Activated naive CD8-positive, alpha-beta T cell treated with anti-CD3 and anti-CD28 coated beads, Interleukin-2, amount 10 ng/mL, durations not matched to agents 7 days and 5 days (primary cell): ENCODE measurements around the gene CSAD. TPM values are rescaled to one million over a fixed set of nuclear protein-coding genes. Genes with fewer than 3 reads are reported as not detected.

ENCODE experiments used
- ATAC-seq: fragments of 150-1000 bp; cut with Tn5 transposase; one replicate; pipeline ENCODE4 v1.10.0; 2021; ENCODE audit warnings: low read depth, moderate library complexity
- POLR2A ChIA-PET: fragments of 350-600 bp; sonication (Branson Sonifier 250); formaldehyde crosslinking; loops from one replicate; lab custom pipeline; 2021; ENCODE audit warnings: antibody characterized with exemption; lab: Charles Lee
- DNase-seq: peaks from one replicate; pipeline ENCODE4 v3.0.0; 2021
- H3K27ac Mint-ChIP-seq: one replicate; pipeline ENCODE4 v1.8.0; 2022; ENCODE audit warnings: mild to moderate bottlenecking, mixed read lengths
- H3K27me3 Mint-ChIP-seq: one replicate; pipeline ENCODE4 v1.8.0; 2022; ENCODE audit warnings: mild to moderate bottlenecking, moderate library complexity, mixed read lengths
- H3K36me3 Mint-ChIP-seq: one replicate; pipeline ENCODE4 v1.8.0; 2021; ENCODE audit warnings: mild to moderate bottlenecking, mixed read lengths
- H3K4me1 Mint-ChIP-seq: one replicate; pipeline ENCODE4 v1.8.0; 2021; ENCODE audit warnings: mixed read lengths
- H3K4me3 Mint-ChIP-seq: one replicate; pipeline ENCODE4 v1.8.0; 2022; ENCODE audit warnings: mild to moderate bottlenecking, moderate library complexity, mixed read lengths
- H3K9me3 Mint-ChIP-seq: one replicate; pipeline ENCODE4 v1.8.0; 2021; ENCODE audit warnings: mixed read lengths
- total RNA-seq, 2 experiments: library from RNA; stranded (reverse); gene quantifications; one replicate each; pipeline ENCODE4 v1.2.3, GENCODE V29; 2021

CSAD gene, protein sequence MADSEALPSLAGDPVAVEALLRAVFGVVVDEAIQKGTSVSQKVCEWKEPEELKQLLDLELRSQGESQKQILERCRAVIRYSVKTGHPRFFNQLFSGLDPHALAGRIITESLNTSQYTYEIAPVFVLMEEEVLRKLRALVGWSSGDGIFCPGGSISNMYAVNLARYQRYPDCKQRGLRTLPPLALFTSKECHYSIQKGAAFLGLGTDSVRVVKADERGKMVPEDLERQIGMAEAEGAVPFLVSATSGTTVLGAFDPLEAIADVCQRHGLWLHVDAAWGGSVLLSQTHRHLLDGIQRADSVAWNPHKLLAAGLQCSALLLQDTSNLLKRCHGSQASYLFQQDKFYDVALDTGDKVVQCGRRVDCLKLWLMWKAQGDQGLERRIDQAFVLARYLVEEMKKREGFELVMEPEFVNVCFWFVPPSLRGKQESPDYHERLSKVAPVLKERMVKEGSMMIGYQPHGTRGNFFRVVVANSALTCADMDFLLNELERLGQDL
- total RNA-seq, result 10 to 100 TPM; 28.1 to 38.3 TPM

- DNase-seq (peak; percentile 94), ATAC-seq (peak; percentile 97)
- peaks cover 26% of the 10 kb centered on the region for H3K36me3 Mint-ChIP-seq
- H3K4me1 Mint-ChIP-seq, result peaks cover 36% of the 10 kb centered on the region
- peak within 1 kb of the TSS; percentile 86 for H3K4me3 Mint-ChIP-seq
- POLR2A ChIA-PET, result interaction anchor here (0.5 to 4.6 kb wide), 28 partner anchors 9 to 320 kb away, joined by 3 to 57 read pairs (median 6); partner anchors contain the start of genes EIF4B, ESPL1, ITGB7 and MYG1
- H3K27ac Mint-ChIP-seq, result peak within 1 kb of the TSS; percentile 93
- no peaks in the 10 kb centered on the region for H3K9me3 Mint-ChIP-seq
- H3K27me3 Mint-ChIP-seq, result no peaks in the 10 kb centered on the region
Observed at GRCh38 chr12:53180220-53180930, at the start of gene CSAD, which contains the start of gene ZNF740. Gene CSAD (minus strand): TSS chr12:53180925. CDS start chr12:53173470, 7,455 bp downstream. Gene ZNF740 (plus strand): TSS chr12:53180722. CDS start chr12:53181984, 1,262 bp downstream.

DNA sequence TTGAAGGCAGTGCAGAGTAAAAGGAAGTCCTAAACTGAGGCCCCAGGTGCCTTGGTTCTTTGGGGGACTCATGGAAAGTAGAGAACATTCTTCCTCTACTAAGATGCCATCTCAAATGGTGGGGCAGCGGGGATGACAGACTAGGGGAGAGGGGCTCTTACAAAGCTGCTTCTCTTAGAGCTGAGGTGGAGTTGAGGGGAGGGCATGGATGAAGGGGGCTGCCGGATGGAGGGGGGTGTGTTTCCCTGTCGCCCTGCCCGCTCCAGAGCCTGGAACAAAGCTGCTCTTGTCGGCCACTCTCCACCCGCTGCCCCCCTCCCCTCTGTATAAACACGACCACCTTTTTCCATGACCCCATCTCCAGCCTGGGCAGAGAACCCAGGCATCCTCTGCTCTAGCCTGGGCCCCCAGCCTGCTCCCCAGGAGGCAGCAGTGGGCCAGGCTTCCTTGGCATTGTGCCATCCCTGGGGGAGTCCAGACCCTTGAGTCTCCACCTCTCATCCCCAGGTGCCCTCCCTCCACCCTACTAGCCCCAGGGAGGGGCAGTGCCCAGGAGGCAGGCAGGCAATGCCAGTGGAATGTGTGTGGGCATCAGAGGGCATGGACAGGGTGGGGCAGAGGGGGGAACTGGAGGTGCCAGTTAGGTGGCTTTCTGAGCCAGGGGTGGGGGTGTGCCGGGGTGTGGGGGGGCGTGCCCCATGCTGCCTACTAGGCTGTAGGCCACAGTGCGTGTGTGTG is 49.6 kb upstream of the CSAD start:
- H3K4me1 Mint-ChIP-seq, result peaks cover 32% of the 10 kb centered on the region
- POLR2A ChIA-PET, result interaction anchor here (1.5 kb wide), 1 partner anchor 10 kb away, joined by 4 read pairs; no protein-coding TSS in a partner anchor

GRCh38 chr12:53229454-53229853 is 48.7 kb upstream of the CSAD start:
- Mint-ChIP-seq H3K4me3 (no peak overlapping the region), H3K4me1 (peaks cover 39% of the 10 kb centered on the region), H3K36me3 (peaks cover 7% of the 10 kb centered on the region), H3K27ac (no peak overlapping the region), H3K9me3 (no peaks in the 10 kb centered on the region), H3K27me3 (peaks cover 2% of the 10 kb centered on the region)
- POLR2A ChIA-PET, result interaction anchor here (1.0 kb wide), 1 partner anchor 10 kb away, joined by 3 read pairs; no protein-coding TSS in a partner anchor
- no peak for DNase-seq
- no peak for ATAC-seq

More for the DNA sequence above, 49.6 kb upstream of the CSAD start:
- no peak for DNase-seq
- no peak overlapping the region for H3K4me3 Mint-ChIP-seq
- peaks cover 7% of the 10 kb centered on the region for H3K36me3 Mint-ChIP-seq
- ATAC-seq, result no peak
- no peaks in the 10 kb centered on the region for H3K9me3 Mint-ChIP-seq
- H3K27ac Mint-ChIP-seq, result no peak overlapping the region
- H3K27me3 Mint-ChIP-seq, result peaks cover 2% of the 10 kb centered on the region

DNA sequence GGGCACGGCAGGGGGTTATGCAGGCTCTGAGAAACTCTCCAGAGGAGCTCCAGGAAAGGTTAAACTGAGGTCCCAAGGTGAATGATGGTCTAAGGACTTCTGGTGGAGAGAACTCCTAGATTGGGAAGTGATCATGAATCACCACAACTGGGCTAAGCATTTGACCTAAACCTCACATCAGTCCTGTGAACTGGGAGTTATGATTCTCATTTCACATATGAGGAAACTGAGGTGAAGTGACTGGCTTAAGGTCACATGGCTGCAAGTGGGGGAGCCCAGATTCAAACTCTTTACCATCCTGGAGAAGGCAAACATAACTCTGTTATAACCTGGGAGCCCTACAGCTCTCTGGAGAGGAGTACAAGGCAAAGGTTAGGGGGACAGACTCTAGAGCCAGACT is 47.1 kb upstream of the CSAD start:
- no peak for ATAC-seq
- POLR2A ChIA-PET, result no interaction called here

GRCh38 chr12:53227341-53227740 is 46.6 kb upstream of the CSAD start:
- no peak for ATAC-seq
- Mint-ChIP-seq H3K4me3 (no peak overlapping the region), H3K9me3 (no peaks in the 10 kb centered on the region), H3K36me3 (peaks cover 7% of the 10 kb centered on the region), H3K27me3 (no peaks in the 10 kb centered on the region), H3K27ac (no peak overlapping the region), H3K4me1 (peaks cover 44% of the 10 kb centered on the region)
- POLR2A ChIA-PET, result no interaction called here
- no peak for DNase-seq

More for the DNA sequence above, 47.1 kb upstream of the CSAD start:
- no peak overlapping the region for H3K27ac Mint-ChIP-seq
- H3K36me3 Mint-ChIP-seq, result peaks cover 7% of the 10 kb centered on the region
- H3K4me1 Mint-ChIP-seq, result peaks cover 45% of the 10 kb centered on the region
- DNase-seq, result no peak
- H3K9me3 Mint-ChIP-seq, result no peaks in the 10 kb centered on the region
- no peaks in the 10 kb centered on the region for H3K27me3 Mint-ChIP-seq
- no peak overlapping the region for H3K4me3 Mint-ChIP-seq

- no peak for DNase-seq
- H3K27ac Mint-ChIP-seq, result no peak overlapping the region
- no peaks in the 10 kb centered on the region for H3K9me3 Mint-ChIP-seq
- POLR2A ChIA-PET, result no interaction called here
- H3K4me1 Mint-ChIP-seq, result peaks cover 48% of the 10 kb centered on the region
- peaks cover 7% of the 10 kb centered on the region for H3K36me3 Mint-ChIP-seq
- no peak overlapping the region for H3K4me3 Mint-ChIP-seq
- ATAC-seq, result no peak
- no peaks in the 10 kb centered on the region for H3K27me3 Mint-ChIP-seq
Observed at GRCh38 chr12:53226815-53227214, 46.1 kb upstream of the CSAD start.

DNA sequence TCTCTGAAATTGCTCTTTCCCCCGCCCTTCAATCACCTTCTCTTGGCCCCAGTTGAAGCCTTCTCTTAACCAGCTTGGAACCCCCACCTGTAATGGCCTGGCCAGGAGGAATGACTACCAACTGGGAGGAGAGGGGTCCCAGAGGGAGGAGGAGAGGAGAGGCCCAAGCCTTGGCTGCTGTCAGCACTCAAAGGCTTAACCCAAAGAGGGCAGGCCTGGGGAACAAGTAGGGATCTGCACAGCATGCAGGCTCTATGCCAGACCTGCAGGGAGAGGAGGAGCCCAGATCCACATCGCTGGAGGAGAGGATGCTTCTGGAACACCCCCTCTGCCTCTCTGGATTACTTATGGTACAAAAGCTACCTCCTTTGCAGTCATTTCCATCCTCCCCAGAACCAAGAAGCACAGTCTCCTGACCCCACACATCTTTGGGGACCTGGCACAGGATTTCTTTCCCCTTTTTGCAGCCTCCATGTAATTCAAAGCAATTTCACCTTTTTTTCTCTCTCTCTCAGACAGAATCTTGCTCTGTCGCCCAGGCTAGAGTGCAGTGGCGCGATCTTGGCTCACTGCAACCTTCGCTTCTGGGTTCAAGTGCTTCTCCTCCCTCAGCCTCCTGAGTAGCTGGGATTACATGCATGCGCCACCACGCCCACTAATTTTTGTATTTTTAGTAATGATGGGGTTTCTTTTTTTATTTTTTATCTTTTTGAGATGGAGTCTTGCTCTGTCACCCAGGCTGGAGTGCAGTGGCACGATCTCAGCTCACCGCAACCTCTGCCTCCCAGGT is 45.1 kb upstream of the CSAD start:
- H3K27ac Mint-ChIP-seq, result peak overlapping the region; percentile 87
- no peak overlapping the region for H3K4me3 Mint-ChIP-seq
- DNase-seq (no peak), ATAC-seq (no peak)
- peaks cover 49% of the 10 kb centered on the region for H3K4me1 Mint-ChIP-seq
- no peaks in the 10 kb centered on the region for H3K9me3 Mint-ChIP-seq
- no peaks in the 10 kb centered on the region for H3K27me3 Mint-ChIP-seq
- POLR2A ChIA-PET, result no interaction called here
- peaks cover 7% of the 10 kb centered on the region for H3K36me3 Mint-ChIP-seq

- H3K4me3 Mint-ChIP-seq, result peak overlapping the region; percentile 14
- no peaks in the 10 kb centered on the region for H3K27me3 Mint-ChIP-seq
- peak overlapping the region; percentile 87 for H3K27ac Mint-ChIP-seq
- no peaks in the 10 kb centered on the region for H3K9me3 Mint-ChIP-seq
- peaks cover 7% of the 10 kb centered on the region for H3K36me3 Mint-ChIP-seq
- no peak for ATAC-seq
- DNase-seq, result no peak
- peaks cover 50% of the 10 kb centered on the region for H3K4me1 Mint-ChIP-seq
- POLR2A ChIA-PET, result interaction anchor here (1.2 kb wide), 1 partner anchor 42 kb away, joined by 3 read pairs; no protein-coding TSS in a partner anchor
Observed at GRCh38 chr12:53224897-53225634, 44.3 kb upstream of the CSAD start.

- Mint-ChIP-seq H3K36me3 (peaks cover 10% of the 10 kb centered on the region), H3K4me3 (peak overlapping the region; percentile 68), H3K9me3 (no peaks in the 10 kb centered on the region), H3K4me1 (peaks cover 50% of the 10 kb centered on the region), H3K27ac (peak overlapping the region; percentile 87), H3K27me3 (no peaks in the 10 kb centered on the region)
- POLR2A ChIA-PET, result interaction anchor here (0.8 to 2.3 kb wide), 6 partner anchors 9 to 44 kb away, joined by 3 to 8 read pairs (median 3); partner anchors contain the start of gene ESPL1
- ATAC-seq (no peak), DNase-seq (peak; percentile 39)
Observed at GRCh38 chr12:53224061-53224896, 43.6 kb upstream of the CSAD start.

DNA sequence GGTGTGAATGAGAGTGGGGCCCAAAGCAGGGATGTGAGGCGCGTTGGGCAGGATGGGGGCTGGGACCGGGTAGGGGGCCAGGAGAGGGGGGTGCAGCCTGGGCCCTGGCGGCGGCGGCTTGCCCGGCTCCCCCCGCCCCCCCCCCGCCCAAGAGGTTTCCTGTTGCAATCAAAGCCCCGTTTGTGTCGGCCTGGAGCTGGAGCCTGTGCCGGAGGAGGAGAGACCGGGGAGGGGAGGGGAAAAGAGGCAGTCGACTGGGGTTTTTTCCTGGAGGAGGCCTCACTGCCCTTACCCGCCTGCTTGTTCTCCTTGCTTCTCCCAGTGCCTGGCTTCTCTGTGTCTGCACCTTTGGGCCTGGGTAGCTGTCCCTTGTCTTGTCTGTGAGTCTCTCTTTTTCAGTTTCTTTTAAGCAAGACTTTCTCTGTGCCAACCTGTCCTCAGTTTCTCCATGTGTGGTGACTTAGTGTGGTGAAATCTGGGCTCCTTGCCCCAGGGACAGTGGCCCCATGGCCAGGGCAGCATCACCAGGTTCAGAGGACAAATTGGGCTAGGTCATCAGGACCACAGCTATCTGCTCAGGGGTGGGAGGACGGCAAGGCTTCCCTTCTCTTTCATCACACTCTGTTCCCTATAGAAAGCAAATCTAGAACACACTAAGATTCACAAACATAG is 42.8 kb upstream of the CSAD start:
- Mint-ChIP-seq H3K27me3 (no peaks in the 10 kb centered on the region), H3K4me1 (peaks cover 51% of the 10 kb centered on the region), H3K9me3 (no peaks in the 10 kb centered on the region), H3K36me3 (peaks cover 12% of the 10 kb centered on the region), H3K4me3 (peak overlapping the region; percentile 80), H3K27ac (peak overlapping the region; percentile 87)
- DNase-seq (peak; percentile 51), ATAC-seq (no peak)
- POLR2A ChIA-PET, result interaction anchor here (0.6 to 2.3 kb wide), 7 partner anchors 10 to 120 kb away, joined by 3 to 8 read pairs (median 3); partner anchors contain the start of genes ESPL1 and SOAT2
